Stimulated activated CD4-positive, alpha-beta T cell treated with anti-CD3 and anti-CD28 coated beads, Interleukin-4, amount 100 ng/mL, for 1 hour (primary cell): ENCODE measurements around the gene TNIP1.

Source experiments
- DNase-seq: peaks from one replicate; pipeline ENCODE4 v3.0.0-alpha.2; 2020

The TNIP1 gene

DNA sequence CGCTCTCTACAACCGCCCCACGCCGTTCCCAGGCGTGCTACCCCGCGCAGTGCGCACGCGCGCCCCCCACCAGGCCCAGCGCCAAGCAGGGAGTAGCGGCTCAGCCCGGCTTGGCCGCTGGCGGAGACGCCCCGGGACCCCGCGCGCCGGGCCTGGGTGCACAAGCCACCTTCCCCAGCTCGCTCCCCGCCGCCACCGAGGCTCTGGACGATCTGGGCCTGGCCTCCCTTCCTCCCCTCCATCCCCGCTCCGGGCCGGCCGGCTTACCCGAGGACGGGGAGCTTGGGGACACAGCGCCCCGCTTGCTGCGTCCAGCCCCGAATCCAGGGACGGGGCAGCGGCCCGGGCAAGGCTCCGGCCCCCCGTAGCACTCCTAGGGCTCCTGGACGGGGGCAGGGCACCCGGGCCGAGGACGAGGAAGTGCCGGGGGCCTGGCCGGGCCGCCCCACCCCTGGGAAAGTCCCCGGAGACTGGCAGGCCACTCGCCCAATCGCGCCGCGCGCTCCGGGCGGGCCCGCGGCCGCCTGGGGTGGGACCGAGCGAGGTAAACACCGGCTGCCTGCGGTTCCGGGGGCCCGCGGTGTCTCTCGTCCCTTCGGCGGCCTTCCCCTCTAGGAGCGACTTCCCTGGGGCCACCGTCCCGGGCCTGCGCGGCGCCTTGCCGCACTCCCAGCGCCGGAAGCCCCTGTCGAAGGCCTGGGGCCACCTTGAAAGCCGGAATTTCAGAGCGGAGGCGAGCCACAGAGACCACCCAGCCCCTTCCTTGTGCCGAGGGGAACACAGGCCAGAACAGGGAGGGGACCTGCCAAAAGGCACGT lies at the start of gene TNIP1:
TNIP1 (minus strand) TSS at position 422 of the 818 bp plus-strand sequence. CDS start 15,939 bp downstream, outside the sequence.
- peak; percentile 96 for DNase-seq

DNA sequence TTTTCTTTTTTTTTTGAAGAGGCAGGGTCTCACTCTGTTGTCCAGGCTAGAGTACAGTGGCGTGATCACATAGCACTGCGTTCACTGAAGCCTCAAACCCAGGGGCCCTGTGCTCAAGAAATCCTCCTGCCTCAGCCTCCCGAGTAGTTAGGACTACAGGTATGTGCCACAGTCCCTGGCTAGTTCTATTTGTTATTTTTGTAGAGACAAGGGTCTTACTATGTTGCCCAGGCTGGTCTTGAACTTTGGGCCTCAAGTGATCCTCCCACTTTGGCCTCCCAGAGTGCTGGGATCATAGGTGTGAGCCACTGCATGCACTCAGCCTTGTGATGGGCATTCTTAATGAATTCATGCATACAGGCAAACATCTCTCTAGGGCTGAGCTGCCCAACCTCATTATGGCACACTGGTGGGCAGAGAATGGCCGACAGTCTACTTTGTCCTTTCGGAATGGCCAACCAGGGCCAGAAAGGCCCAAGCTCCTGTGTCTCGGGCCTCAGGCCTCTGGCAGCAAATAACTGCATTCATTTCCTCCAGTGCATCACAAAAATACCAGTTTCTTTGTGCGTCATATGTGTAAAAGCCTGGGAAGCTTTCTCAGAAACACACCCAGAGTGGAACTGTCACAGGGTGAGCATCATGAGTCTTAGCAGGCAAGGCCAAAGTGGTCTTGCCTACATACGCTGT lies 49.5 kb upstream of the TNIP1 start:
- DNase-seq = no peak

GRCh38 chr5:151128817-151129216 lies 48.0 kb upstream of the TNIP1 start:
- DNase-seq = no peak

DNA sequence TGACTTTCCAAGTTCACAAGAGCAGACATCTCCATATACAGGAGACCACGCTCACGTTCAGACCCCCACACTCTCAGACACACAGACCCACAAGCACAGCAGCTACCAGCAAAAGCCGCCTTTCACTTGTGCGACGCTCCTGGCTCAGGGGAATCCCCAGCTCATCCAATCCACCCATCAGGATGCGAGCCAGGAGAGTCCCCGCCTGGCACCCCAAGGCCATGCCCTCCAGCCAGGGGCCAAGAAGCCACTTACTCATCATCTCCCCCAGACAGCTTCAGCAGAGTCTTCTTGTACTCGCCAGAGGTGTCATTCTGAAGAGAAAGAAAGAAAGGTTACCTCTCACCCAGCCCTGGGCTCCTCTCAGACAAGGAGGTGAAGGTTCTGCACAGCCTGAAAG lies 47.1 kb upstream of the TNIP1 start:
- no peak for DNase-seq

DNA sequence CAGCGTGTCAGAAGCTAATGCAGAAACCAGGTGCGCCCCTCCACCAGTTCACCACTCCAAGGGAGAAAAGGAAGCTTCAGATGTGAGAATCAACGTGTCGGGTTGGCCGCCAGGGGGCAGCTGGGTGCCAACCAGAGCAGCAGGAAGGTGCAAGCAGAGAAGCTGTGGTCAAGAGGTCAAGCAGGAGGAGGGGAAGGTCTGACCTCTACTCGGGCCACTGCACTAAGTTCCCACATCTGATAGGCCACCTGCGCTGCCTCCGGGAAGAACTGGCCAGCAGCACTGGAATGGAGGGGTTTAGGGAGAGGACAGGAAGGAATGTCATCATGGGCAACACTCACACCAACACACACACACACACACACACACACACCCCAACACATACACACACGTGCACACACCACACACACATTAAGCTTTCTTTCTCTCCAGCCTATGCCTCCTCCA lies 45.4 kb upstream of the TNIP1 start:
- peak; percentile 70 for DNase-seq

- DNase-seq = no peak
Observed at GRCh38 chr5:151125421-151125820, 44.6 kb upstream of the TNIP1 start.

GRCh38 chr5:151123897-151124751 lies 43.3 kb upstream of the TNIP1 start:
- peak; percentile 57 for DNase-seq

DNA sequence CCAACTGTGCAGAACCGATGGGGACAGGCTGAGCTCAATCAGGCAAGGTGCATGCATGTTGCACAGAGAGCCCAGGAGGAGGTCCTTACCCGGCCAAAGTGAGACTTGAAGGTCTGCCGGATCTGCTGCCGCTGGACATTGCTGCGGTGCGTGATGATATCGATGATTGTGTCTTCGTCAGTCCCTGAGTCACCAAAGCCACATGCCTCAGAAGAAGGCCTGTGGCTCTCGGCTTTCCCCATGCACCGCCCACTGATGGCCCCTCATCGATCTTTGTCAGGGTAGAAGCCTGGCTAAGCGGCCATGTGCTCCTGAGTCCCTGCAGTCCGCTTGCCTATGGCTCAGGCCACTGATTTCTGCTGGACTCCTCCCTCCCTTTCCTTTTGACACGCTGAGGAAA lies 42.0 kb upstream of the TNIP1 start:
- DNase-seq = no peak

- no peak for DNase-seq
Observed at GRCh38 chr5:151121665-151122064, 40.8 kb upstream of the TNIP1 start.

DNA sequence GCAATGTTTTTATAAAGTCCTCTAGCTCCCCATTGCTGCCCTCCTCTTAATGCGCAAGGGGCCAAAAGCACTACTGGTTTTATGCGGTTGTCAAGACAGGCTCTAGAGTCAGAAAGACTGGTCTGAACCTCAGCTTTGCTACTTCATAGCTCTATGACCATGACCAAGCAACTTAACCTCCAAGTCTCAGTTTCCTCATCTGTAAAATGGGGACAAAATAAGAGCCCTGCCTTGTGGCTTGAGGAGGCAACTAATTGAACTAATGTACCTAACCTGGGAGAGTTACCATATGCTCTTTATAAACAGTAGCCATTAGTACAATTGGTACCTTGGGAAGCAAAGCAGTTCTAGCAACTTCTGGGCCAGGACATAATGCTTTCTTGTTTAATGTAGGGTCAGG lies 40.3 kb upstream of the TNIP1 start:
- DNase-seq = no peak

GRCh38 chr5:151118913-151119575 lies 38.2 kb upstream of the TNIP1 start:
- no peak for DNase-seq

- peak; percentile 77 for DNase-seq
Observed at GRCh38 chr5:151115272-151115905, 34.6 kb upstream of the TNIP1 start.

- DNase-seq = no peak
Observed at GRCh38 chr5:151113651-151114050, 32.8 kb upstream of the TNIP1 start.

GRCh38 chr5:151110992-151111391 lies 30.2 kb upstream of the TNIP1 start:
- DNase-seq = no peak

- no peak for DNase-seq
Observed at GRCh38 chr5:151110122-151110681, 29.4 kb upstream of the TNIP1 start.

DNA sequence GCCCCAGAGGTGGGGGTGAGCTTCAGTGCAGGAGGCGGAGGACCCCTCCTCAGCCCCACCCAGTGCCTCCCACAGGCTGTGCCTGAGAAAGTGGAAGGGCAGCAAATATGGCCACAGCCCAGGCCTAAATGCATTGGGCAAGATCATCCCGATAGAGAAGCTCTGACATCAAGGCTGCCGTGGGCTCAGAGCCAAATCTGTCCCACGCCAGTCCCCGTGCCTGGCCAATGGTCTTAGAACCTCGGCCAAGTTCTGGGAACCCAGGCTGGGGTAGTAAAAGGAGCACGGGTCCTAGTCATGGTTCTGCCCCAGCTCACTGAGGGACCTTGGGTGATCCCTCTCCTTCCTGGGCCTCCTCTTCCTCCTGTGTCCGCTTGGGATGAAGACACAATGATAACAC lies 27.7 kb upstream of the TNIP1 start:
- no peak for DNase-seq

- no peak for DNase-seq
Observed at GRCh38 chr5:151107738-151108520, 27.1 kb upstream of the TNIP1 start.

DNA sequence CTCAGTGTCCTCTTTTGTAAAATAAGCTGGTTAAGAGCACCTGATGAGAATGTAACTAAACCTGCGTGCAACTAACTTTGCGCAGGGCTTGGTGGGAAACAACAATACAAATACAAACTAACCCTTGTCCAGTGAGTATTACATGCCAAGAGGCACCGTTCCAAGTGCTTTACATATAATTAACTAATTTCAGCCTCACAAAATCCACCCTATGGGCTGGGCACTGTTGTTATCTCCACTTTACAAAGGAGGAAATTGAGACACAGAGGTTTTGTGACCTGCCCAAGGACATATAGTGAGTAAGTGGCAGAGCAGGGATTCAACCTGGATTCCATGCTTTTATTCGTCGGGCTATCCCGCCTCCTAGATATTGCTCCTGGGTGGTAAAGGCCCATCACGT lies 26.2 kb upstream of the TNIP1 start:
- DNase-seq = no peak

- no peak for DNase-seq
Observed at GRCh38 chr5:151106509-151106908, 25.7 kb upstream of the TNIP1 start.

- no peak for DNase-seq
Observed at GRCh38 chr5:151106043-151106442, 25.2 kb upstream of the TNIP1 start.

DNA sequence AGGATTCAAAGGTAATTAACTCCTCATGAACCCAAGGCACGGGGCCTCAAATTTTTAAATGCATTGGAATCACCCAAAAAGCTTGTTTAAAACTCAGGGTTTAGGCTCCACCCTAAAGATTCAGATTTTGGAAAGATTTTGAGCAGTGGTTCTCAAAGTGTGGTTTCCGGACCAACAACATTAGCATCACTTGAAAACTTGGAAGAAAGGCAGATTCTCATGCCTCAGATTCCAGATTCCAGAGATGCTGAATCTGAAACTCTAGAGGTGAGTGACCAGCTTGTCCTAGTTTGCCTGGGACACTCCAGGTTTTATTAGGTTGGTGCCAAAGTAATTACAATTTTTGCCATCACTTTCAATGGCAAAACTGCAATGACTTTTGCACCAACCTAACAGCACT lies 24.7 kb upstream of the TNIP1 start:
- no peak for DNase-seq
